RCC 7860 (cell line): ENCODE results near the gene MYBPHL.

Source experiments
- DNase-seq: peaks from one replicate; pipeline ENCODE4 v3.0.0-alpha.2; 2015; ENCODE audit warnings: low spot score
- FAIRE-seq: peaks from 2 replicates; lab custom pipeline; 2012; peaks lifted over from hg19 to GRCh38; lab: Jason Lieb, UNC

Gene MYBPHL

DNA sequence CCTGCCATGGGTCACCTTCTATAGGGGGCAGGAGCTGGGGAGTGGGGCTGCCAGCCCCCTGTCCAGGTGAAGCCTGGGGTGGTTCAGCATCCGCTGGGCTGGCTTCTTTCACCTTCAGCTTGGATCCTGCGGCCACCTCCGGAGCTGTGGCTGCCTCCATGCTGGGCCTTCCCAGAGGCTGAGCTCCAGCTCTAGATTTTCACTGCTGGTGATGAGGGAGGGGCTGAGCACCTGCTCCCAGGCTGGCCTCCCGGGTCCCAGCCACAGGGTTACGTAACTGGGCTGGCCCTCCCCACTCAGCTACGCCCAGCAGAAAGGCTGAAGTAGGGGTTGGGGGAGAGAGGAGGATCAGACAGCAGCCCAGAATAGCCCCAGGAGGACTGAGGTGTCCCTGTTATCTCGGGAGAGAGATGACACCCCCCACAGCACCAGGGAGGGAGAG lies at the start of gene MYBPHL:
TSS of gene MYBPHL (minus strand) at position 180 of the 442 bp plus-strand sequence. CDS start at position 160, 20 bp downstream.
- FAIRE-seq: no peak
- no peak for DNase-seq

- no peak for DNase-seq
- no peak for FAIRE-seq
These were observed 49.7 kb upstream of the MYBPHL start for GRCh38 chr1:109356505-109356904.

DNA sequence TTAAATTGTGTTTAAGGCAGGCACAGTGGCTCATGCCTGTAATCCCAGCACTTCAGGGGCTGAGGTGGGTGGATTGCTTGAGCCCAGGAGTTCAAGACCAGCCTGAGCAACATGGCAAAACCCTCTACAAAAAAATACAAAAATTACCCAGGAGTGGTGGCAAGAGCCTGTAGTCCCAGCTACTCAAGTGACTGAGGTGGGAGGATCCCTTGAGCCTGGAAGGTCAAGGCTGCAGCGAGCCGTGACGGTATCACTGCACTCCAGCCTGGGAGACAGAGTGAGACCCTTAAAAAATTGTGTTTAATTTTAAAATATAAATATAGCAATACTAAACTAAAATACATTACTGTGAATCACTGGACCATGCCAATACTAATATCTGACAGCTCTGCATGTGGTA lies 48.1 kb upstream of the MYBPHL start:
- DNase-seq (no peak), FAIRE-seq (no peak)

GRCh38 chr1:109351457-109351856 lies 44.6 kb upstream of the MYBPHL start:
- FAIRE-seq: no peak
- DNase-seq: no peak

DNA sequence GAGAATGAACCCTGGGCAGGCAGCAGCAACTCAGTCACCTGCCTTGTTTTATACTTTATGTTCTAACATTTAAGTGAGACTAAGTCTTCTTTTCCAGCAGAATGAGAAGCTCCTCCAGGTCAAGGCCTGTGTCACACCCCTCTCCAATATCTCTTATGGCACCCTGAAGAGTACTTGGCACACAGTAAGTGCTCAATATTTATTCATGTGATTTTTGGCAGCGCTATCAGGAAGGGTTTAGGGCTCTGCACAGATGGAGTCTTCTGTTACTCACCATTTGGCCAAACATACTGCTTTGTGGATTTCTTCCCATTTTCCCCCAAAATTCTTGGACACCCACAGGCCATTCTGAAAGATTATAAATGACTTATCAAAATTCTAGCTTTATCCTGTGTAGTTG lies 43.8 kb upstream of the MYBPHL start:
- DNase-seq (no peak), FAIRE-seq (no peak)

GRCh38 chr1:109350182-109350581 lies 43.4 kb upstream of the MYBPHL start:
- DNase-seq (no peak), FAIRE-seq (no peak)

- no peak for FAIRE-seq
- DNase-seq: no peak
These were observed 40.7 kb upstream of the MYBPHL start for GRCh38 chr1:109347511-109347910.

DNA sequence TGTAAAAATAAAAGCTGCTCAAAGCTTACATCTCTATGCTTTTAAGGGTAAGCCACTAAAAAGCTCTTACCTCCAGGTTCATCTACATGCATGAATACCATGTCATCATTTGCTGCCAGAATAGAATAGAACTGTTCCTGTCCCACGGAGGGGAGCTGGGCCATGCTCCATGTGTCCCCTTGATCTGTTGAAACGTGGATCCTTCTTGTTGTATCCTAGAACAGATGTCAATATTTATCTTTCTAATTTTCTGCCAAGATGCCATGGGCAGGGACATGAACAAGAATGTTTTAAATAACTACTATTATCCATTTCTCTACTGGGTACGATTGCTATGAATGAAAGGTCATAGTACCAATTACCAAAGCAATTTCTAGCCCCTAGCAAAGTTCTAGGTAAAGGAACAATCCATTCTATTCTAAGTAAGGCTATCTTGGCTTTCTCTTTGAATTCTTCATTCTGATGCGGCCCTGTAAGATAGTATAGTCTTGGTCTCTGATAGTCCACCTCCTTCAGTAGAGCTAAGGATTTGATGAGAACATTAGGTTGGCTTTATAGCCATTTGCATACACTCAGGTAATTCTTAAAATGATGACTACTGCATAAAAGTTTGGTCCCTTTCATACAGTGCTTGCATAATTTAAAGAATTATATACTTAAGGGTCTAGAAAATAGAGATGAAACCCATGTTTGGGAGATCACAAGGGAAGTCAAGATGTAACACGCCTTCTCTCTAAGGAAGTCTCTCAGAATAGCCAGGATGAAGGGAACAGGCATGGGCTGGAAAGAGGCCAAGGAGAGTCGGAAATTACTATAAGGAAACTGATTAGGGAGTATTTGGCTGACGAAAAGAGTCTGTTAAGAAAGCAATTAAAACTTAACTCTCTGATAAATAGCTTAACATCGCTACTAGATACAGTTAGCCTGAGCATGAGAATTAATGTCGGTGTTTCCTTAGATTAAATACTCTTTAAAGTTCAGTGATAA lies 35.4 kb upstream of the MYBPHL start:
- DNase-seq: no peak
- FAIRE-seq: no peak

DNA sequence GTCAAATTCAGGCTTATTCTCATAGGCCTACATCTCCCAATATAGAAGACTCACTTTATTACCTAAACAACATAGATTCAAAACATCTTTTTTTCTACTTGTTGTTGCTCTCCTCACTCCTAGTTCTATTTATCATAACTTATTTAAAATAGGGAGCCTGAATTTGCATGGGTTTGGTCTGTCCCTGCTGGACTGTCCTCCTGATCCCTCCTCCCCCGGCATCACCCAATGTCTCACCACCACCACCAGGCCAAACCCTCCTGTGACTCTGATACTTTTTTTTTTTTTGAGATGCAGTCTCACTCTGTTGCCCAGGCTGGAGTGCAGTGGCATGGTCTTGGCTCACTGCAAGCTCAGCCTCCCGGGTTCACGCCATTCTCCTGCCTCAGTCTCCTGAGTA lies 31.8 kb upstream of the MYBPHL start:
- DNase-seq (no peak), FAIRE-seq (no peak)

DNA sequence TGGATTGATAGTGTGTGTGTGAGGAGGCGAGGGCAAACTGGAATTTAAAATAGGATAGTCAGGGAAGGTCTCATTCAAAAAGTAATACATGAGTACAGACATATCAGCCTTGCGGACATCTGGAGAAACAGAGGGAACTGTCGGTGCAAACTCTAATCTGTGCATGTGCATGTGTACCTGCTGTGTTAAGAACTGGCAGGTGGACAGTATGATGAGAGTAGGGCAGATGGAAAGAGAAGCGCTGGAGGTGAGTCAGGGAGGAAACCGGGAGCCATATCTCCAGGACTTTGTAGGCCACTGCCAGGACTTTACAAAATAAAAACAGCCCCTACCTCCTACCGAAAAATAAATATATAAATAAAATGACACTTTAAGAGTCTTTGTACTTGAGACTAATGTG lies 31.3 kb upstream of the MYBPHL start:
- DNase-seq: no peak
- FAIRE-seq: no peak

- FAIRE-seq: no peak
- no peak for DNase-seq
These were observed 28.3 kb upstream of the MYBPHL start for GRCh38 chr1:109335091-109335490.

GRCh38 chr1:109331113-109331512 lies 24.3 kb upstream of the MYBPHL start:
- FAIRE-seq (no peak), DNase-seq (no peak)

GRCh38 chr1:109327285-109327684 lies 20.5 kb upstream of the MYBPHL start:
- DNase-seq (no peak), FAIRE-seq (no peak)

GRCh38 chr1:109322974-109323373 lies 16.2 kb upstream of the MYBPHL start:
- FAIRE-seq: no peak
- no peak for DNase-seq

GRCh38 chr1:109319114-109319513 lies 12.3 kb upstream of the MYBPHL start:
- no peak for FAIRE-seq
- no peak for DNase-seq

DNA sequence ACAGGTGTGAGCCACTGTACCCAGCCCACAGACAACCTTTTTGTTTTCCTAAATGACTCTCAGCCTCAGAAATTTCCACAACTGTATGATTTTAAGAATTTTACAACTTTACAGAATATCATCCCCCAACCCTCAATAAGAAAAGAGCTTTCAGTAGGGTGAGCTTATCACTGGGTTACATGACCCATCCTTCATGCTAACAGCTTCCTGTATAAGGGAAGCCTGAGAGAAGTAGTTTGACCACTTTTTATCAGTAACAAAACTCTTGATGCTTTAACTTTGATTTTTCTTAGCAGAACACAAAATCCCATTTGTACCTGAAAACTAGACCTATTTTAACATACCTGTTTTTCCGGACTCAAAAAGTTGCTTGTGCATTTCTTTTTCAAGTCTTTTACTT lies 9.7 kb upstream of the MYBPHL start:
- no peak for DNase-seq
- no peak for FAIRE-seq

GRCh38 chr1:109315288-109315687 lies 8.5 kb upstream of the MYBPHL start:
- FAIRE-seq: no peak
- DNase-seq: no peak

GRCh38 chr1:109314795-109315194 lies 8.0 kb upstream of the MYBPHL start:
- no peak for FAIRE-seq
- no peak for DNase-seq

DNA sequence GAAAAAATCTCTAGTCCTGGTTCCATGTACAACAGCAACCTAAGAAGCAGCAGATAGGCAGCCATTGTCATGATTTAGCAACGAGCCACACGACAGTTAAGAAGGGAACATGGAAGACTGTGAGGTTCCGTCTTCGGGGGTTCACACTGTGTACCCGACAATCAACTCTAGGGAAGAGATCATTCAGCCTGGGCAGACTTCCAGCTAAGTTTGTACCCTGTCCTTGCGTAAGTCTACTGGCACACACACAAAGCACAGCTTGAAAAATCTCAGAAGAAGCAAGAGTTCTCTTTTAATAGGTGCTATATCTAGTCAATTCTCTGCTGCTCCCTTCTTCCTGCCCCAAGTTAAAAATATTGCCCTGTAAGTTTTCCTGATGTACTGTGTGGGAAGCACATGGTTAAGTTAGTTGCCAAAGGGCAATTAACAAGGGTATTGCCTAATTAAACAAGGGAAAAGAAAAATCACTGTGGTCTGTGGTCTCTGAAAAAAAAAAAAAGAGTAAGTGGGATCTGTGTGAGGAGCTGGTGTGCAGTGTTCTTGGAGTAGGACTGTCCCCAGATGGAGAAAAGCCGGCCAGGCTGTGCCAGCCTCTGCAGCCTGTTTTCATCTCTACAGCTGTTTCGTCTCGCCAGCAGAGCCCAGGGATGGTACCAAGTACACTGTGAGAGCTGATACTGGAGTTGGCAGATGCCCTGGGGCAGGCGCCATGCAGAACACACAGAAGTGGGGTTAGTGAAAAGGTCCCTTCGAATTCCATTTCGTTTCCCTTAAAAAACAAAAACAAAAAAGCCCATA lies 6.4 kb upstream of the MYBPHL start:
- FAIRE-seq (no peak), DNase-seq (no peak)

DNA sequence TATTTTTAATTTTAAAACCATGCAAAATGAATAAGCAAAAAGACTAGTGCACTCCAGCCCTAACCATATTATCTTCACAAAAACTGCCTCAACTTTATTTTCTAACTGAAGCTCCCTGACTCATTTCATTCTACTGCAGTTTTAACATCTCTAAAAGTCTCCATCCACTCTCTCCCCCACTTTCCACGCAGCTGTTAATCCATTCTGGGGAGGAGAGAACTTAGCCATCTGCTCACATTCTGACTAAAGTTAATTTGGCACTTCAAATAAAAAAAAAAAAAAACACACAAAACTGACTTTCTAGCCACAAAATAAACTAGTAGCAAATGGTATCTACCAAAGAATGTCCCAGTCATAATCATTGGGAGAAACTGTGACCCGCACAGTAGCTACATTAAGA lies 5.4 kb upstream of the MYBPHL start:
- DNase-seq: no peak
- no peak for FAIRE-seq

GRCh38 chr1:109309347-109309746 lies 2.5 kb upstream of the MYBPHL start:
- DNase-seq: no peak
- FAIRE-seq: no peak
